GM12874 (cell line): Measurements from ENCODE around the gene RIN3.

Experiments
- TF ChIP-seq, protein P1 (sequence below): IDR thresholded peaks from 2 replicates; pipeline ENCODE4 v1.5.1; 2011; ENCODE audit warnings: low read depth, mild to moderate bottlenecking, control low read depth, low read length, moderate library complexity; ENCODE audit not compliant: insufficient read depth

Gene RIN3

DNA sequence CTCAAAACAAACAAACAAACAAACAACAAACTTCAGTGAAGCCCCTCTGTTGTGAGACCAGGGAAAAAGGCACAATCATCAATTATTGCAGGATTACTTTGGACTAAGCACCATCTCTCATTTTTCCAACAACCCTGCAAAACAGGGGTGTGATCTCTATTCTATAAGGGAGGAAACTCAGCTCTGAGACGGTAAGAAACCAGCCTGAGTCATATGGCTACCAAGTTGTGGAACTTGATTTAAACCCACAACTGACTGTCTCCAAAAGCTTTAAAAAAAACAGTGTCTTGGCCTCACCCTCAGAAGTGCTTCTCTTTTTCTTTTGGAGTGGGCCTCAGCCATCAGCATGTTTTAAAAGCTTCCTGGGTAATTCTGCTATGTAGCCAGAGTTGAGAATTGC lies 49.8 kb downstream of the RIN3 start:
- TF ChIP-seq, protein P1, sequence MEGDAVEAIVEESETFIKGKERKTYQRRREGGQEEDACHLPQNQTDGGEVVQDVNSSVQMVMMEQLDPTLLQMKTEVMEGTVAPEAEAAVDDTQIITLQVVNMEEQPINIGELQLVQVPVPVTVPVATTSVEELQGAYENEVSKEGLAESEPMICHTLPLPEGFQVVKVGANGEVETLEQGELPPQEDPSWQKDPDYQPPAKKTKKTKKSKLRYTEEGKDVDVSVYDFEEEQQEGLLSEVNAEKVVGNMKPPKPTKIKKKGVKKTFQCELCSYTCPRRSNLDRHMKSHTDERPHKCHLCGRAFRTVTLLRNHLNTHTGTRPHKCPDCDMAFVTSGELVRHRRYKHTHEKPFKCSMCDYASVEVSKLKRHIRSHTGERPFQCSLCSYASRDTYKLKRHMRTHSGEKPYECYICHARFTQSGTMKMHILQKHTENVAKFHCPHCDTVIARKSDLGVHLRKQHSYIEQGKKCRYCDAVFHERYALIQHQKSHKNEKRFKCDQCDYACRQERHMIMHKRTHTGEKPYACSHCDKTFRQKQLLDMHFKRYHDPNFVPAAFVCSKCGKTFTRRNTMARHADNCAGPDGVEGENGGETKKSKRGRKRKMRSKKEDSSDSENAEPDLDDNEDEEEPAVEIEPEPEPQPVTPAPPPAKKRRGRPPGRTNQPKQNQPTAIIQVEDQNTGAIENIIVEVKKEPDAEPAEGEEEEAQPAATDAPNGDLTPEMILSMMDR, result no peak

DNA sequence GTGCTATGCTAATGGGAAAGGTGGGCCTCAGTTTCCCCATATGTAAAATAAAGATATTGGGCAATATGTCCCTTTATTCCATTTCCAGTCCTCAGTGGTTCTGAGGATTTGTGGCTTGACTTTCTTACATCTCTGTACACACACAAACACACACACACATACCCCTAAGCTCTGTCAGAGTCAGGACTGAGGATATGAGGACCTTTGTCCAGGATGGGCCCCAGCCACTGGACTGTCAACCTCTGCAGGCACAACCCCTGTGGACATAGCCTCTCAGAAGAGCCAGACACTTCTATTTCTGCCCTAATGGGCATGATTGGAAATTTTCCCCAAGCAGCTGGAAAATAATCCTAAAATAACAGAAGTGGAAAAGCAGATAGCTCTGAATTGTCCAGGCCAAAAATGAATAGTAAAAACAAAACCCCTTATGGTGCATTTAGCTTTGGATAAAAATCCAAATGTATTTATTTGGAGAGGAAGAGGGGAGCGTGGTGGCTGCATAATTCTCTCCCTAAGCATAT lies 50.2 kb downstream of the RIN3 start:
- TF ChIP-seq, protein P1, result no peak

DNA sequence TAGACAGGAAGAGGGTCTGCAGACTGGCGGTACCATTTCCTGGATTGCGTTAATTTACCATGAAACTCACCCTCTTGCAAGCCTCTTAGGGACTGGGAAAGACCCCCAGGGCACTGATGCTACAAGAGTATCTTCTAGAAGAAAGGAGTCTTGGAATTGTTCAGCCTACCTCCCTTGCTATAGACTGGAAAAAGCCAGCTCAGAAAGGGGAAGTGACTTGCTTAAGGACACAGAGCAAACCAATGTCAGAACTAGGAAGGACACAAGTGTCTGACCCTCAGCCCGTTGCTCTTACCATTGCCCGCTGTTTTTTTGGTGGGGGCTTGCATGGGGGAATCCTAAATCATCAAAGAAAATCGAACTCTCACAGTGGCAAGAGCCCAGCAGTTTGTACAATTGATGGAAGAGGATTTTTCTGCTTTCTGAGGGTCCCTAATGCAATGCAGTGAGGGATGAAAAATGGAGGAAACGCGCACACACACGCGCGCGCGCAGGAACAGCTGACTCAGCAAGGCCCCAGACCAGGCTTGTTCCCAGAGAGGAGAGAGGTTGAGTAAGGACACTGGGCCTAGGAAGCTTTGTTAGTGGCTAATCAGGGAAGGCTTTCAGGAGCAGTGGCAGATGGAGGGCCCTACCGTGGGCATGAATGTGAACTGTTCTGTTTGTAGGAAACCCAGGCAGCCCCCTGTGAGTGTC lies 50.9 kb downstream of the RIN3 start:
- TF ChIP-seq, protein P1, result no peak

DNA sequence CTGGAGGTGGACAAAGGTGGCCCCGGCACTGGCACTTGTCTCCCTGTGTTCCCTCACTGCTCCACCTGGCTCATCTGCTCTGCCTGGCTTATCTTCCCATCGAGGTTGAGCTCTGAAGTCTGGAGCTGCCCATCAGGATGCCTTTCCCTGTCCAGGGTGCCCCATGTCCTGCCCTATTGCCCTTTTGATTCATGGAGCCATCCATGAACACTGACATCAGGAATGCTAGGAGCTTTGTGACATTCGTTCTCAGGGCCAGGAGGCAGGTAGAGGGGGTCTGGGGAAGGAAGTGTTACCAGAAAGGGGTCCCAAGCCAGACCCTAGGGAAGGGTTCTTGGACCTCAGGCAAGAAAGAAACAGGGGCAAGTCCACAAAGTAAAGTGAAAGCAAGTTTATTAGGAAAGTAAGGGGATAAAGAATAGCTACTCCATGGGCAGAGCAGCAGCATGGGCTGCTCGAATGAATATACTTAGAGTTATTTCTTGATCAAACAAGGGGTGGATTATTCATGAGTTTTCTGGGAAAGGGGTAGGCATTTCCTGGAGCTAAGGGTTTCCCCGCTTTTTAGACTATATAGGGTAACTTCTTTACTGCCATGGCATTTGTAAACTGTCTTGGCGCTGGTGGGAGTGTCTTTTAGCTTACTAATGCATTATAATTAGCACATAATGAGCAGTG lies 51.6 kb downstream of the RIN3 start:
- TF ChIP-seq, protein P1, result no peak

DNA sequence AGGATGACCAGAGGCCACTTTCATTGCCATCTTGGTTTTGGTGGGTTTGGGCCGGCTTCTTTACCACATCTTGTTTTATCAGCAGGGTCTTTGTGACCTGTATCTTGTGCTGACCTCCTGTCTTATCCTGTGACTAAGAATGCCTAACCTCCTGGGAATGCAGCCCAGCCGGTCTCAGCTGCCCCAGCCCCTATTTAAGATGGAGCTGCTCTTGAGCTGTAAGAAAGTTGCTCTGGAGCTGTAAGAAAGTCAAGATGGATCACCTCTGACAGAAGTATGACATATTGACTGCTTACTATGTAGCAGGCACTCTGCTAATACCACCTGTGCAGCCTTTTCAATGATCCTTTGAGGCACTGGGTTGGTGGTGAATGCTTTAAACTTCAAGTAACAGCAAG lies 52.1 kb downstream of the RIN3 start:
- TF ChIP-seq, protein P1, result no peak

DNA sequence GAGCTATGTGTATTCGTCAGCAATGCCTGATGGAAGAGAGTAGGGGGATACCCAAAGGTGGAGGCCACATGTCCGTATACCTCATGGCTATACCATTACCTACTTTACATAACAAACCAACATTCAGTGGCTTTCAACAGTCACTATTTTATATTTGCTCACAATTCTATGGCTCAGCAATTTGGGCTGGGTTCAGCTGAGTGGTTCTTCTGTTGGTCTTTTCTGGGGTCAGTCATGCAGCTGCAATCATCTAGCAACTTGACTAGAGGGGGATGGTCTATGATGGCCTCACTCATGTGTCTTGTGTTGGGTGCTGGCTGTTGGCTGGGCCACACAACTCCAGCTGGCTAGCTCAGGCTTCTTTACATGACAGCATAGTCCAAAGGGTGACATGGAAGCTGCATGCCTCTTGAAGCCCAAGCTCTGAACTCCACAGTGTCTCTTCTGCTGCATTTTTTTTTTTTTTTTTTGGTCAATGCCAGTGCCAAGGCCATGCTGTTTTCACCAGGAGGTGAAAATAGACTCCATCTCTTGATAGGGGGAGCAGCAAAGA lies 53.7 kb downstream of the RIN3 start:
- TF ChIP-seq, protein P1, result no peak
